ENCODE results near the gene GPR27.

- TF ChIP-seq REST (IDR thresholded peaks at IDR 0.05; ENCODE audit: insufficient read depth in 1 of 2, low read depth in 2 of 2, low read length in 2 of 2) (no peak), TAF1 (IDR thresholded peaks at IDR 0.05; ENCODE audit: borderline replicate concordance, insufficient read depth, low read length) (no peak), POLR2AphosphoS5 (IDR thresholded peaks at IDR 0.05; ENCODE audit: low read depth, low read length) (no peak), SIN3A (IDR thresholded peaks at IDR 0.05; ENCODE audit: borderline replicate concordance, insufficient read depth, low read length) (no peak), FOXP2 (optimal IDR thresholded peaks at IDR 0.05; ENCODE audit: borderline replicate concordance, extremely low read depth, extremely low read length, insufficient read depth) (no peak)
Observed at GRCh38 chr3:71726146-71726545, 27.5 kb upstream of the GPR27 start.

Measured in PFSK-1 (cell line).